ENCODE measurements around the gene THAP7. TPM values are rescaled to one million over a fixed set of nuclear protein-coding genes. Genes with fewer than 3 reads are reported as not detected.

The THAP7 gene
- total and polyA plus RNA-seq, 2 of the 13 experiments (the other 11 are each of a cell fraction or from before 2014, with no cell fraction given), result 13.0 to 25.5 TPM

DNA sequence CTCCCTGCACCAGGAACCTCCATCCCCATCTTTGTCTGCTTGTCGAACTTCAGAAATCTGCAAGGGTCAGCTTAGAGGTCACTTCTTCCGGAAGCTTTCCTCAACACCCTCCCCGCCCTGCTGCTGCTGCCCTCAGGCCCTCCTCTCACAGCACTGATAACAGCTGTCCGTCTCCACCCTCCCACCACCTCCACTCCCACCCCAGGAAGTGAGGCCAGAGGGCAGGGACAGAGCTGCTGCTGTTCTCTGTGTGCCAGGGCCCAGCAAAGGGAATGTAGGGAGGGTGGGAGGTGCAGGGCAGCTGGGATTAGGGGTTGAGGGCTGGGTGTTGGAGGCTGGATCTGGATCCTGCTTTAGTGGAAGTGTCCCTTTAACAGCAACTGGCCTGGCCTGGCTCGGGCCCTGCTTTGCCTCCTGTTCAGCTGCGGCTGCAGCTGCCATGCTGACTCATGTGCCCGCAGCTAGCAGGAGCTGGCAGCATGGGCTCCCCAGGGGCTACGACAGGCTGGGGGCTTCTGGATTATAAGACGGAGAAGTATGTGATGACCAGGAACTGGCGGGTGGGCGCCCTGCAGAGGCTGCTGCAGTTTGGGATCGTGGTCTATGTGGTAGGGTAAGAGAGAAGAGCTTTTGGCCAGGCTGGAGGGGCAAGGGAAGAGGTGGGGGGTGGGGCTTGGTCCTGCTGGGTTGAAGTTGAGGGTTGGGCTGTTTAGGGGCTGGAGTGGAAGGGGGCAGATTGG, 13.0 kb upstream of the THAP7 start, which contains the start of gene P2RX6 (continued):
- TF ChIP-seq ELF1 (CRISPR knock-in tag; IDR thresholded peaks at IDR 0.05) (peak; percentile 59), SETDB1 (CRISPR knock-in tag; IDR thresholded peaks at IDR 0.05; ENCODE audit: borderline replicate concordance) (no peak), ZNF430 (CRISPR knock-in tag; IDR thresholded peaks at IDR 0.05) (no peak), ZNF296 (CRISPR knock-in tag; conservative IDR thresholded peaks at IDR 0.05) (no peak), NR2F1 (CRISPR knock-in tag; IDR thresholded peaks at IDR 0.05) (peak in 1 of 2 experiments; percentile 56; a peak in 2 of 4 replicates), ZNF678 (CRISPR knock-in tag; IDR thresholded peaks at IDR 0.05) (no peak), SRY (CRISPR knock-in tag; IDR thresholded peaks at IDR 0.05) (no peak), MLLT10 (CRISPR knock-in tag; IDR thresholded peaks at IDR 0.05) (no peak), ZNF17 (CRISPR knock-in tag; IDR thresholded peaks at IDR 0.05) (no peak), TEAD2 (CRISPR knock-in tag; IDR thresholded peaks at IDR 0.05) (no peak), GLI4 (CRISPR knock-in tag; IDR thresholded peaks at IDR 0.05; ENCODE audit: borderline replicate concordance) (no peak)
- TF ChIP-seq, protein P1, sequence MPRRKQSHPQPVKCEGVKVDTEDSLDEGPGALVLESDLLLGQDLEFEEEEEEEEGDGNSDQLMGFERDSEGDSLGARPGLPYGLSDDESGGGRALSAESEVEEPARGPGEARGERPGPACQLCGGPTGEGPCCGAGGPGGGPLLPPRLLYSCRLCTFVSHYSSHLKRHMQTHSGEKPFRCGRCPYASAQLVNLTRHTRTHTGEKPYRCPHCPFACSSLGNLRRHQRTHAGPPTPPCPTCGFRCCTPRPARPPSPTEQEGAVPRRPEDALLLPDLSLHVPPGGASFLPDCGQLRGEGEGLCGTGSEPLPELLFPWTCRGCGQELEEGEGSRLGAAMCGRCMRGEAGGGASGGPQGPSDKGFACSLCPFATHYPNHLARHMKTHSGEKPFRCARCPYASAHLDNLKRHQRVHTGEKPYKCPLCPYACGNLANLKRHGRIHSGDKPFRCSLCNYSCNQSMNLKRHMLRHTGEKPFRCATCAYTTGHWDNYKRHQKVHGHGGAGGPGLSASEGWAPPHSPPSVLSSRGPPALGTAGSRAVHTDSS (CRISPR knock-in tag; conservative IDR thresholded peaks at IDR 0.05), result no peak
- TF ChIP-seq, protein P2, sequence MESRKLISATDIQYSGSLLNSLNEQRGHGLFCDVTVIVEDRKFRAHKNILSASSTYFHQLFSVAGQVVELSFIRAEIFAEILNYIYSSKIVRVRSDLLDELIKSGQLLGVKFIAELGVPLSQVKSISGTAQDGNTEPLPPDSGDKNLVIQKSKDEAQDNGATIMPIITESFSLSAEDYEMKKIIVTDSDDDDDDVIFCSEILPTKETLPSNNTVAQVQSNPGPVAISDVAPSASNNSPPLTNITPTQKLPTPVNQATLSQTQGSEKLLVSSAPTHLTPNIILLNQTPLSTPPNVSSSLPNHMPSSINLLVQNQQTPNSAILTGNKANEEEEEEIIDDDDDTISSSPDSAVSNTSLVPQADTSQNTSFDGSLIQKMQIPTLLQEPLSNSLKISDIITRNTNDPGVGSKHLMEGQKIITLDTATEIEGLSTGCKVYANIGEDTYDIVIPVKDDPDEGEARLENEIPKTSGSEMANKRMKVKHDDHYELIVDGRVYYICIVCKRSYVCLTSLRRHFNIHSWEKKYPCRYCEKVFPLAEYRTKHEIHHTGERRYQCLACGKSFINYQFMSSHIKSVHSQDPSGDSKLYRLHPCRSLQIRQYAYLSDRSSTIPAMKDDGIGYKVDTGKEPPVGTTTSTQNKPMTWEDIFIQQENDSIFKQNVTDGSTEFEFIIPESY (CRISPR knock-in tag; IDR thresholded peaks at IDR 0.05), result no peak
- TF ChIP-seq, protein P3, sequence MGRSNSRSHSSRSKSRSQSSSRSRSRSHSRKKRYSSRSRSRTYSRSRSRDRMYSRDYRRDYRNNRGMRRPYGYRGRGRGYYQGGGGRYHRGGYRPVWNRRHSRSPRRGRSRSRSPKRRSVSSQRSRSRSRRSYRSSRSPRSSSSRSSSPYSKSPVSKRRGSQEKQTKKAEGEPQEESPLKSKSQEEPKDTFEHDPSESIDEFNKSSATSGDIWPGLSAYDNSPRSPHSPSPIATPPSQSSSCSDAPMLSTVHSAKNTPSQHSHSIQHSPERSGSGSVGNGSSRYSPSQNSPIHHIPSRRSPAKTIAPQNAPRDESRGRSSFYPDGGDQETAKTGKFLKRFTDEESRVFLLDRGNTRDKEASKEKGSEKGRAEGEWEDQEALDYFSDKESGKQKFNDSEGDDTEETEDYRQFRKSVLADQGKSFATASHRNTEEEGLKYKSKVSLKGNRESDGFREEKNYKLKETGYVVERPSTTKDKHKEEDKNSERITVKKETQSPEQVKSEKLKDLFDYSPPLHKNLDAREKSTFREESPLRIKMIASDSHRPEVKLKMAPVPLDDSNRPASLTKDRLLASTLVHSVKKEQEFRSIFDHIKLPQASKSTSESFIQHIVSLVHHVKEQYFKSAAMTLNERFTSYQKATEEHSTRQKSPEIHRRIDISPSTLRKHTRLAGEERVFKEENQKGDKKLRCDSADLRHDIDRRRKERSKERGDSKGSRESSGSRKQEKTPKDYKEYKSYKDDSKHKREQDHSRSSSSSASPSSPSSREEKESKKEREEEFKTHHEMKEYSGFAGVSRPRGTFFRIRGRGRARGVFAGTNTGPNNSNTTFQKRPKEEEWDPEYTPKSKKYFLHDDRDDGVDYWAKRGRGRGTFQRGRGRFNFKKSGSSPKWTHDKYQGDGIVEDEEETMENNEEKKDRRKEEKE (IDR thresholded peaks at IDR 0.05), result no peak
- TF ChIP-seq, protein P4, sequence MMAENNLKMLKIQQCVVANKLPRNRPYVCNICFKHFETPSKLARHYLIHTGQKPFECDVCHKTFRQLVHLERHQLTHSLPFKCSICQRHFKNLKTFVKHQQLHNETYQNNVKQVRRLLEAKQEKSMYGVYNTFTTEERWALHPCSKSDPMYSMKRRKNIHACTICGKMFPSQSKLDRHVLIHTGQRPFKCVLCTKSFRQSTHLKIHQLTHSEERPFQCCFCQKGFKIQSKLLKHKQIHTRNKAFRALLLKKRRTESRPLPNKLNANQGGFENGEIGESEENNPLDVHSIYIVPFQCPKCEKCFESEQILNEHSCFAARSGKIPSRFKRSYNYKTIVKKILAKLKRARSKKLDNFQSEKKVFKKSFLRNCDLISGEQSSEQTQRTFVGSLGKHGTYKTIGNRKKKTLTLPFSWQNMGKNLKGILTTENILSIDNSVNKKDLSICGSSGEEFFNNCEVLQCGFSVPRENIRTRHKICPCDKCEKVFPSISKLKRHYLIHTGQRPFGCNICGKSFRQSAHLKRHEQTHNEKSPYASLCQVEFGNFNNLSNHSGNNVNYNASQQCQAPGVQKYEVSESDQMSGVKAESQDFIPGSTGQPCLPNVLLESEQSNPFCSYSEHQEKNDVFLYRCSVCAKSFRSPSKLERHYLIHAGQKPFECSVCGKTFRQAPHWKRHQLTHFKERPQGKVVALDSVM (CRISPR knock-in tag; IDR thresholded peaks at IDR 0.05), result no peak
- TF ChIP-seq, protein P5, sequence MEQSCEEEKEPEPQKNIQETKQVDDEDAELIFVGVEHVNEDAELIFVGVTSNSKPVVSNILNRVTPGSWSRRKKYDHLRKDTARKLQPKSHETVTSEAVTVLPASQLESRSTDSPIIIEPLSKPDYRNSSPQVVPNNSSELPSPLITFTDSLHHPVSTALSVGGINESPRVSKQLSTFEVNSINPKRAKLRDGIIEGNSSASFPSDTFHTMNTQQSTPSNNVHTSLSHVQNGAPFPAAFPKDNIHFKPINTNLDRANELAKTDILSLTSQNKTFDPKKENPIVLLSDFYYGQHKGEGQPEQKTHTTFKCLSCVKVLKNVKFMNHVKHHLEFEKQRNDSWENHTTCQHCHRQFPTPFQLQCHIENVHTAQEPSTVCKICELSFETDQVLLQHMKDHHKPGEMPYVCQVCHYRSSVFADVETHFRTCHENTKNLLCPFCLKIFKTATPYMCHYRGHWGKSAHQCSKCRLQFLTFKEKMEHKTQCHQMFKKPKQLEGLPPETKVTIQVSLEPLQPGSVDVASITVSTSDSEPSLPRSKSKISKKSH (CRISPR knock-in tag; IDR thresholded peaks at IDR 0.05; ENCODE audit: borderline replicate concordance), result no peak
- TF ChIP-seq, protein P6, sequence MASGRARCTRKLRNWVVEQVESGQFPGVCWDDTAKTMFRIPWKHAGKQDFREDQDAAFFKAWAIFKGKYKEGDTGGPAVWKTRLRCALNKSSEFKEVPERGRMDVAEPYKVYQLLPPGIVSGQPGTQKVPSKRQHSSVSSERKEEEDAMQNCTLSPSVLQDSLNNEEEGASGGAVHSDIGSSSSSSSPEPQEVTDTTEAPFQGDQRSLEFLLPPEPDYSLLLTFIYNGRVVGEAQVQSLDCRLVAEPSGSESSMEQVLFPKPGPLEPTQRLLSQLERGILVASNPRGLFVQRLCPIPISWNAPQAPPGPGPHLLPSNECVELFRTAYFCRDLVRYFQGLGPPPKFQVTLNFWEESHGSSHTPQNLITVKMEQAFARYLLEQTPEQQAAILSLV (CRISPR knock-in tag; IDR thresholded peaks at IDR 0.05; ENCODE audit: borderline replicate concordance), result no peak
